Measurements from ENCODE around the gene RCE1.
"Not testable (repeated sequence)": the region's sequence is repeated elsewhere in the genome, so short reads cannot be mapped to it uniquely, and the experiment has no call there.

The RCE1 gene, protein sequence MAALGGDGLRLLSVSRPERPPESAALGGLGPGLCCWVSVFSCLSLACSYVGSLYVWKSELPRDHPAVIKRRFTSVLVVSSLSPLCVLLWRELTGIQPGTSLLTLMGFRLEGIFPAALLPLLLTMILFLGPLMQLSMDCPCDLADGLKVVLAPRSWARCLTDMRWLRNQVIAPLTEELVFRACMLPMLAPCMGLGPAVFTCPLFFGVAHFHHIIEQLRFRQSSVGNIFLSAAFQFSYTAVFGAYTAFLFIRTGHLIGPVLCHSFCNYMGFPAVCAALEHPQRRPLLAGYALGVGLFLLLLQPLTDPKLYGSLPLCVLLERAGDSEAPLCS

DNA sequence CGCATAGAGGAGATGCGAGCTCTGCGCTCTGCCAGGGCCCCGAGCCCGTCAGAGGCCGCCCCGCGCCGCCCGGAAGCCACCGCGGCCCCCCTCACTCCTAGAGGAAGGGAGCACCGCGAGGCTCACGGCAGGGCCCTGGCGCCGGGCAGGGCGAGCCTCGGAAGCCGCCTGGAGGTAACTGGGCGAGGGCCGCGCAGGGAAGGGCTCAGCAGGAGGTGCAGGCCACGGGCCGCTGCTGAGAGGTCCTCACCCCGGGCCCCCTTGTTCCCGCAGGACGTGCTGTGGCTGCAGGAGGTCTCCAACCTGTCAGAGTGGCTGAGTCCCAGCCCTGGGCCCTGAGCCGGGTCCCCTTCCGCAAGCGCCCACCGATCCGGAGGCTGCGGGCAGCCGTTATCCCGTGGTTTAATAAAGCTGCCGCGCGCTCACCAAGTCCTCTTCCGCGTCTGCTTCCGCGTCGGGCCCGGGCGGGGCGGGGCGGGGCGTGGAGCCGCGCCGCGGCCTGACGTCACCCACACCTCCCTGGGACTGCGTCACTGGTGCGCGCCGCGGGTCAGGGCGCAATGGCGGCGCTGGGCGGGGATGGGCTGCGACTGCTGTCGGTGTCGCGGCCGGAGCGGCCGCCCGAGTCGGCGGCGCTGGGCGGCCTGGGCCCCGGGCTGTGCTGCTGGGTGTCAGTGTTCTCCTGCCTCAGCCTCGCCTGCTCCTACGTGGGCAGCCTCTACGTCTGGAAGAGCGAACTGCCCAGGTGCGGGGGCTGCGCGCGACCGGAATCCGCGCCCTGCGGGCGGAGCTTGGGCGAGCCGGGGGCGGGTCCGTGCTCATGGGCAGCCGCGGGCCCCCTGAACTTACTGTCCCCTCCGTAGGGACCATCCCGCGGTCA is at the start of gene RCE1:
RCE1 (plus strand) TSS at position 546 of the 880 bp plus-strand sequence; CDS start at position 561, 15 bp downstream.
- peak; percentile 75 for DNase-seq (ENCODE audit: low read depth, low spot score)

DNA sequence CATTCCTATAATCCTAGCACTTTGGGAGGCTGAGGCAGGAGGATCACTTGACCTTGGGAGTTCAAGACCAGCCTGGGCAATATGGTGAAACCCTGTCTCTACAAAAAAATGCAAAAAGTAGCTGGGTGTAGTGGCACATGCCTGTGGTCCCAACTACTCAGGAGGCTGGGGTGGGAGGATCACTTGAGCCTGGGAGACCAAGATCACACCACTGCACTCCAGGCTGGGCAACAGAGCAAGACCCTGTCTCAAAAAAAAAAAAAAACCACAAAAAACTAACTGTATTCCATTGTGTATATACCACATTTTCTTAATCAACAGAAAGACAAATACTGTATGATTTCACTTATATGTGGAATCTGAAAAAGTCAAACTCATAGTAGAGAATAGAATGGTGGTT is 43.4 kb upstream of the RCE1 start:
- not testable (repeated sequence) for DNase-seq (ENCODE audit: low read depth, low spot score)

DNA sequence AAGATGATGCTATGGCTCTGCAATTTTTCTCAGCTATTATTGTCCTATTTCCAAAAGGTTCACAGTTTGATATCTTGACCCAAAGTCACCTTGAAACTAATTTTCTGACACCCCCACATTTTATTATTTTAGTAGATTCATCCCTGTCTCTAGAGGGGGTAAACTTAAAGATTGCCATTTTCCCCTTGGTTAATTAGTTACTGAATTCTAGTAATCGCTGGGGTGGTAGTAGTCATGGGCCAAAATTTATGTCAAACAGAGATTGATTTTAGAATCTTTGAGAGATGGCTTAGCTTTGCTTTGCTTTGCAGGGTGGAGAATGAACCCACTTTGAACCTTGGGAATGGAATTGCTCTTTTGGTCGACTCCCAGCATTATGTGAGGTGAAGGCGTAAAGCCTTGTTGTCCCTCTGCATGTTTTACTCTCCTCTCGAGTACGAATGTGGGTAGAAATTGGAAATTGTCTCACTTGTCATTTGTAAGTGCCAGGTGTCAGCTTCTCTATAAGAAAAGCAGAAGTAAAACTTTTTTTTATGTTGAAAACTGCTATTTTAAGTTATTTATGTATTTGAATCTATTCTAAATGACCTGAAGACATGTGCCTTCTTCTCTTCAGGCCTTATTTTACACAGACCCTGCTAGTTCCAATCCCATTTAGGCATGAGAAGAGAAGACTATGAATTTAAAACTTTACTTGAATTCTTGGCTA is 42.4 kb upstream of the RCE1 start:
- no peak for DNase-seq (ENCODE audit: low read depth, low spot score)

DNA sequence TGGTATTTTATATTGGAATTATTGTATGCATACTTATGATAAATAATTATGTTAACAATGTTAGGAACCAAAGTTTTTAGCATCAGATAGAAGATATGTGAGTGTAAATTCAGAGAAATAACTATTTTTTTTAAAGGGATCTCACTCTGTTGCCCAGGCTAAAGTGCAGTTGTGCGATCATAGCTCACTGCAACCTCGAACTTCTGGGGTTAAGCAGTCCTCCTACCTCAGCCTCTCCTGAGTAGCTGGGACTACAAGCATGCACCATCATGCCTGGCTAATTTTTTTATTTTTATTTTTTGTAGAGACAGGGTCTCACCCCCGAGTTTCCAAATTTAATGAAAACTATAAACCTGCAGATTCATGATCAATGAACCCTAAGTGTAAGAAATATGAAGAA is 33.6 kb upstream of the RCE1 start:
- DNase-seq (ENCODE audit: low read depth, low spot score): no peak

DNA sequence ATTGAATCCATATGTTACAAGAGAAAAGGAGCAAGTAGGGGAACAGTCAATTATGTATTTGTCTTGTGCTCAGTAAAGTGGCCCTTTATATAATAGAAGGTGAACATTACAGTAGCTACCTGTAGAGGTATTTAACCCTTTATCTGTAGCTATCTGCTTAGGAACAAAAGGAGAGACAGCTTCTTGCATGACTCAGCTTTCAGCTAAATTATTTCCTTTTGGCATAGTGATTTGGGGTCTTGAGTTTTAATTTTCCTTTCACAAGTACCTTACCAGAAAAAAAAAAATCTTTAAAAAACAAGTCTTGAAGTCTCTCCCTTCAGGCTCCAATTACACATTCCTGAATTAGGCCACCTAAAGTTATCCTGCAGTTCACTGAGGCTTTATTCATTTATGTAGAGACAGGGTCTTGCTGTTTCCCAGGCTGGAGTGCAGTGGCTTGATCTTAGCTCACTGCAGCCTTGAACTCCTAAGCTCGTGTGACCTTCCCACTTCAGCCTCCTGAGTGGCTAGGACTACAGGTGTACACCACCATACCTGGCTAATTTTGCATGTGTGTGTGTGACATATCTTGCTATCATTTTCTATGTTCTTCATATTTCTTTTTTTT is 32.6 kb upstream of the RCE1 start:
- DNase-seq (ENCODE audit: low read depth, low spot score): no peak

DNA sequence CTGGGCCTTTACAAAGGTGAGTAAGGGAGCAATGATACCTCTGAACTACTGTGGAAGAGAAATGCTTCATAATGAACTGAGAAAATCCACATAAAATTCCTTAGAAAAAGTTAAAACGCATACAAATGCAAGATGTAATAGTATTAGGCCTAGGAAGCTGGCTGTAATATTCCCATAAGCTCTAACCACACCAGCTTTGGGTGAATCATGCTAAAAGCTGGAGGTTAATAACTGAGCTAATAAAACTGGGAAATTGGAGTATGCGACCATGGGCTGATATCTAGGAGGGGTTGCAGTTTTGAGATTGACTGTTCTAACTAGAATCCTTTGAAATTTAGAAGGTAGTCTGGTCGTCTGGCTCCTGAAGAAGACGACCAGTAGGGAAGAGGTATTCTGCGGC is 28.6 kb upstream of the RCE1 start:
- DNase-seq (ENCODE audit: low read depth, low spot score): no peak

DNA sequence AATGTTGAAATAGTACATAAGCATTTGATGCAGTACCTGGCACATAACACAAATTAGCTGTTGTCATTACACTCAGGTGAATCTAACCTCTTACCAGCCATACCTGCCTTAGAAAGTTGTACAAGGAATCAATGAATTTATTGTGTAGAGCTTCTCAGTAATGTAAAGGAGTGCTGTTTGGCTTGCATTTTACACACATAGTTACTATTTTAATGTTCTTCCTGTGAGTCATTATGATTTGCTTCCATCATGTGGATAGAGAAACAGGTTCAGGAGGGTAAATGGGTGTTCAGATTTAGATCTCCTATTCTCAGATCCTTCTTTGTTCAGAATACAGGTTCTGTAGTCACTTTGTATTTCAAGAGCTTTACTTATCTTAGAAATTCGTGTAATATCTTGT is 27.6 kb upstream of the RCE1 start:
- DNase-seq (ENCODE audit: low read depth, low spot score): no peak

DNA sequence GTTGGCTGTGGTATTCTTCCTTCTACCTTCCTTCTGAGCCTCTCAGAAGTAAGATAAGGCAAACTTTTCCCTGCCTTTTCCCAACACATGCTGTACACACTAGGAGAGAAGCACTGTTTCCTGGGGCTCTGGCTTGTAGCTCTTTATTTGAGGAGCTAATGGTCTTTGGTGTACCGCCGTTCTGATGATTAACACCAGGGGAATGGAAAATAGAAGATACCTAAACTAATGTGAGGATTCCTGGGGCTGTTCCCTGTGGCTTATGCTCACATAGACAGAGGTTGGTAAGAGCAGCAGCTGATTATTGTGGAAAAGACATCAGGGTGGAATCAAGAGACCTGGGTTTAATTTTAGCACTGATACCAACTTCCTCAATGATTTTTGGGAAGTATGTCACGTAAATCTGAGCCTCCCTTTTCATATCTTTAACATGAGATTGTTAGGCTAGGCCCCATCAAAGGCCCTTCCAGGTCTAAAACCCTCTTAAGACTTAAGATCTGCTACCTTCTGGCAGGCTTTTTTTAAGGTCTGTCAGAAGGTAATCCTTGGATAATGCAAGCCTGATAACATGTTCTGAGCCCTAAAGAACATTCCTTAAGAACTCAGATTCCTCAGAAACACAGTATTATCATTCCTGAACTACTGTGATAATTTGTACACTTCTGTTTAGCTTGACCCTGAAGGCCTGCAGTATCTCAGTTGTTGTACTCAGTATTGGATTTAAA is 24.8 kb upstream of the RCE1 start:
- DNase-seq (ENCODE audit: low read depth, low spot score): no peak

DNA sequence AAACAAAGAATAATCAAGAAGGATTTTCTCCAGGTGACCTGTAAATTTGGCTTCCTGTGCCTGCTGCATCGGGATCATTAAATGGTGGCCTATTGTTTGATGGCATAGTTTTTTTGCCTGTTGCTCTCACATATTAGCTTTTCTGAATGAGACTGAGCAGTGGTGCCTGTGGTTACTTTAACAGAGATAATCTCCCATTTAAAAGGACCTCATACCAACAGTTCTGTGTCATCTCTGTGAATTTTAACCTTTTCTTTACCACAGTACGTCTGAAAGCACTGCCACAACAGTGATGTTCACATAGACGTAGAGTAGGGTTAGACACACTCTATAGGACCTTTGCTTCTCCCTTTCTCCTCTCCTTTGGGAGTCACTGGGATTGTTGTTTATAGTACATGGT is 22.9 kb upstream of the RCE1 start:
- no peak for DNase-seq (ENCODE audit: low read depth, low spot score)

DNA sequence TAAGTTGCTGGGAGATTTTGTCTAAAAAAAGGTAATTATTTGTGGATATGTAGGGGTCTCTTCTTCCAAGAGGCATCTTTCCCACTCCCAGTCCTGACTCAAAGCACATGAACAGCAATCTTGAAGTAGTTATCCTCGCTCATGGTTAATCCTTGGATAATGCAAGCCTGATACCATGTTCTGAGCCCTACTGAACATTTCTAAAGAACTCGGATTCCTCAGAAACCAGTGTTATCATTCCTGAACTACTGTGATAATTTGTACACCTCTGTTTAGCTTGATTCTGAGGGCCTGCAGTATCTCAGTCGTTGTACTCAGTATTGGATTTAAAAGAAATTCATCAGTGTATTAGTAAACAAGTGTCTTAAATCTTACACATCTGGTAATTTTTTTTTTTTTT is 22.3 kb upstream of the RCE1 start:
- no peak for DNase-seq (ENCODE audit: low read depth, low spot score)

DNA sequence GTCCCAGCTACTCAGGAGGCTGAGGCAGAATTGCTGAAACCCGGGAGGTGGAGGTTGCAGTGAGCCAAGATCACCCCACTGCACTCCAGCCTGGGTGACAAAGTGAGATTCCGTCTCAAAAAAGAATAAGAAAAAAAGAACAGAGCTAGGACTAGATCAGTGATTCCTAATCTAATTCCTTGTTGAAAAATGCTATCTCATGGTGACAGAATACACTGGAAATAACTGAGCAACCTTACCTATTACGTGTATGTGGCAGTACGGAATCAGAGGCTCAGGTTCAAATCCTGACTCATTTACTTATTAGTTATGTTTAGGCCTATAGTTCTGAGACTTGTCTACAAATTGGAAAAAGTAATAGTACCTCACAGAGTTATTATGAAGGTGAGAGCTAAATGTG is 19.5 kb upstream of the RCE1 start:
- DNase-seq (ENCODE audit: low read depth, low spot score): no peak

DNA sequence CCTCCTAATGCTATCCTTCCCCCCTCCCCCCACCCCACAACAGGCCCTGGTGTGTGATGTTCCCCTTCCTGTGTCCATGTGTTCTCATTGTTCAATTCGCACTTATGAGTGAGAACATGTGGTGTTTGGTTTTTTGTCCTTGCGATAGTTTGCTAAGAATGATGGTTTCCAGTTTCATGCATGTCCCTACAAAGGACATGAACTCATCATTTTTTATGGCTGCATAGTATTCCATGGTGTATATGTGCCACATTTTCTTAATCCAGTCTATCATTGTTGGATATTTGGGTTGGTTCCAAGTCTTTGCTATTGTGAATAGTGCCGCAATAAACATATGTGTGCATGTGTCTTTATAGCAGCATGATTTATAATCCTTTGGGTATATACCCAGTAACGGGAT is 18.7 kb upstream of the RCE1 start:
- not testable (repeated sequence) for DNase-seq (ENCODE audit: low read depth, low spot score)

DNA sequence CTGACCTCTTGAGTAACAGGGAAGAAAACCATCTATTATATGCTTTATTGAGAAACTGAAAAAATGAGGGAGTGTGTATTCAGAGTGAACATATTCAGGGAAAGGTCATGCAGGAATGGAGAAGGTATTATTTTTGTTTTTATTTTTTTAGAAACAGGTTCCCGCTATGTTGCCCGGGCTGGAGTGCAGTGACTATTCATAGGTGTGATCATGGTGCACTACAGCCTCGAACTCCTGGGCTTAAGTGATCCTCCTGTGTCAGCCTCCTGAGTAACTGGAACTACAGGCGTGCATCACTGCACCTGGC is 8.7 kb upstream of the RCE1 start:
- no peak for DNase-seq (ENCODE audit: low read depth, low spot score)

DNA sequence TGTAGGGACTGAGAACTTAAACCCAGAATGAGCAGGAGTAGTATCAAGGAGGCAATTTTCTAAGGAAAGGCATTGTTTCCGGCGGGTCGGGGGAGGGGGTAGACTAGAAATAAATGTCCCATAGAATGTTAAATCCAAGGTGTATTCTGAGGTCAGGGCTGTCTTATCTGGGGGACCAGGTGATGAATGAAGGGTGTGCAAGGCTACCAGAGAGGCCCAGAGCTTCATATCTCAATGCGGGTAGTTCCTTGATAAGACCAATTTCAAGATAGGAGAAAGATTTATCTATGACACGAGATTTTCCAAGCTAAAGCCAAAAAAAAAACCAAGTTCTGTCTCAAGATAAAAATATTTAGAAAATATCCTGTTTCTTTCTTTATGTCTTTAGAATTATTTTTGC is 8.3 kb upstream of the RCE1 start:
- no peak for DNase-seq (ENCODE audit: low read depth, low spot score)

DNA sequence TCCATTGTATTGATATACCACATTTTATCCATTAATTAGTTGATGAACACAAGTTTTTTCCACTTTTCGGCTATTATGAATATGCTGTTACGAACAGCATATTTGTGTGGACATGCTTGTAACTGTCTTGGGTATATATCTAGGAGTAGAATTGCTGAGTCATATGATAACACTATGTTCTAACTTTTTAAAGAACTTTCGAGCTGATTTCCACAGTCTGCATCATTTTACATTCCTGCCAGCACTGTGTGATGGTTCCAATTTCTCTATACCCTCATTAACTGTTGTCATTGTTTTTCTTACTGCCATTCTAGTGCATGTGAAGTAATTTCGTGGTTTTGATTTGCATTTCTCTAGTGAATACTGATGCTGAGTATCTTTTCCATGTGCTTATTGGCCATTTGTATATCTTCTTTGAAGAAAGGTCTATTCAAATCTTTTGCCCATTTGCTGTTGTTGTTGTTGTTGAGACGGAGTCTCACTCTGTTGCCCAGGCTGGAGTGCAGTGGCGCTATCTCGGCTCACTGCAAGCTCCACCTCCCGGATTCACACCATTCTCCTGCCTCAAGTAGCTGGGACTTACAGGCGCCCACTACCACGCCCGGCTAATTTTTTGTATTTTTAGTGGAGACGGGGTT is 7.4 kb upstream of the RCE1 start:
- no peak for DNase-seq (ENCODE audit: low read depth, low spot score)

DNA sequence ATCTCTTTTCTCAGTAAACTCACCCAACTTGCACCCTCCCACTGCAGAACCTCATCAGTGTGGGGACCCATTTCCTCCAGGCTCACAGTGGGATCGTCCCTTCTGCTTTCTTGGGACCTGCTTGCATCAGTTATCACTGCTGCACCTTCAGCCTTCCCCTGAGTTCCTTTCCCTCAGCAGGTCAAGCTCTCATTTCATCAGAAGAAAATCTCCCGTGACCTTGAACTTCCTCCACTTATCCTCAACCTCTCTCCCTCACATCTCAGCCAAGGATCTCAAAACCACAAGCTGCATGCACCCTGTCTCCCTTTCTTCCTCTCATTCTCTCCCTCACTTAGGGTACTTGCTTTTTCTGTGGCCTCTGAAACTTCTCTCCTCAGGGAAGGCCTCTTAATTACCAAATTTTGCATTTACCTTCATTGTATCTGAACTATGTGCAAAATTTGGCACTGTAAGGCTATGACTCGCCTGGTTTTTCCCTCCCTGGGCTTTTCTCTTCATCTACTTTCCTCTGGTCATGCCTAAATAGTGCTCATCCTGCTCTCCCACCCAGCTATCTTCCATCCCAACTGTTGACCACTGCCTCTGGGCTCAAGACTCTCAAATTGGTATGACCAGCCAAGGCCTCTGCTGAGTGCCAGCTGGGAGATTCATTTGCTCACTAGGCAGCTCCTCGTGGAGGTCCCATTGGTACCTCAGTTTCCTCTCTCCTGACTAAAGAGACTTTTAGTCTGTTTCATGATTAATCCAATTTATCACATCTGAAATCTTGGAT is 2.7 kb upstream of the RCE1 start:
- no peak for DNase-seq (ENCODE audit: low read depth, low spot score)

DNA sequence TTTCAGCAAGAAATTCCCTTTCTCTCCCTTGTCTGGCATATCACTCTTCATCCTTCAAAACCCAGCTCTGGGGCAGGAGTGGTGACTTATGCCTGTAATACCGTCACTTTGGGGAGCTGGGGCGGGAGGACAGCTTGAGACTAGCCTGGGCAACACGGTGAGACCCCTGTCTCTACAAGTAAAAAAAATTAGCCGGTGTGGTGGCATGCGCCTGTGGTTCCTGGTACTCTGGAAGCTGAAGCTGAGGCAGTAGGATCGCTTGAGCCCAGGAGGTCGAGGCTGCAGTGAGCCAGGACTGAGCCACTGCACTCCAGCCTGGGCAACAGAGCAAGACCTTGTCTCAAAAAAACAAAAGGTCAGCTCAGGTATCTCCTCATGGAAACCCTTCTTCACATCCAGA is 1.4 kb upstream of the RCE1 start:
- DNase-seq (ENCODE audit: low read depth, low spot score): no peak

DNA sequence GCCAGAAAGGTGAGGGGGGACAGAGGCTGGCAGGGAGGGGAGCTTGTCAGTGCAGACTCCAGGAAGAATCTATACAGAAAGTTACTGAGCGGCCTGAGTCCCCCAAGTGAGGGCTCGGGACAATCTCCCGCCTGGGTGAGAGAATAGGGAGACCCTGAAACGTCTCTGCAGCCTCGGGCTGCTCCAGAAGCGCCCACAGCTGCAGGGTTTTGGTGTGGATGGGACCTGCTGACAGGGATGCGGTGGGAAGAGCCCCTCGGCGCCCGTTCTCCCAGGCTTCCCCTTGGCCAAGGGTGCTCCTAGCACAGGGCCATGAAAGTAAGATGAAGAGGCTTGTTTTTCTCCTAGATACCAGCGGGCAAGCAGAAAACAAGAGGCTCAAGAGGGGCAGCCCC is 743 bp upstream of the RCE1 start:
- DNase-seq (ENCODE audit: low read depth, low spot score): no peak

DNA sequence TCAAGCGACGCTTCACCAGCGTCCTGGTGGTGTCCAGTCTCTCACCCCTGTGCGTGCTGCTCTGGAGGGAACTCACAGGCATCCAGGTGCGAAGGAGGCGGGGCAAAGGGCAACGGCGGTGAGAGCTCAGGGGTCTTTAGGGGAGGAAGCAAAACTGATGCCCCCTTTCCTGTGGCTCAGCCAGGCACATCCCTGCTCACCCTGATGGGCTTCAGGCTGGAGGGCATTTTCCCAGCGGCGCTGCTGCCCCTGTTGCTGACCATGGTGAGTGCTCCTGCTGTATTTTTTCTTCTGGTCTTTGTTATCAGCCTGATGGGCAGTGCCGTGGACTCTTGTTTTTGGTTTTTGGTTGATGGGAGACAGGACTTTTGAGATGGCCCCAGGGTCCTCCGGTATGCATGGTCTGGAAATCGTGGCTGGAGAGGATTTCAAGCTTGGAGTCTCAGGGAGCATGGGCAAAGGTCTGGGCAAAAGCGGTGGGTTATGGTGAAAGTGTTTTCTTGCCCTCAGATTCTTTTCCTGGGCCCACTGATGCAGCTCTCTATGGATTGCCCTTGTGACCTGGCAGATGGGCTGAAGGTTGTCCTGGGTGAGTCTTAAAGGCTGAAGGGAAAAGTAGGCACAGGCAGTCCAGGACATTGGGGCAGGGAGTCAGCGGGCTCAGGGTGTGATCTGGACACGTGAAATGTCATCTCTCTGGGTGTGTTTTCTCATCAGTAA is 695 bp downstream of the RCE1 start:
- DNase-seq (ENCODE audit: low read depth, low spot score): no peak
